Choroid plexus epithelial cell (primary cell): ENCODE results near the gene ZNF773.

ENCODE experiments used
- DNase-seq: peaks from one replicate; pipeline ENCODE4 v3.0.0-alpha.2; 2010; ENCODE audit warnings: low read depth
- H3K4me3 ChIP-seq: 2 replicates; pipeline ENCODE4 v1.5.1; 2011; ENCODE audit warnings: low read depth, mild to moderate bottlenecking, control low read depth, low read length, moderate library complexity
- TF ChIP-seq, protein P1 (sequence below): conservative IDR thresholded peaks from 2 replicates; pipeline ENCODE4 v1.5.1; 2011; ENCODE audit warnings: low read depth, mild to moderate bottlenecking, control low read depth, inconsistent platforms, low read length, moderate library complexity

The ZNF773 gene

DNA sequence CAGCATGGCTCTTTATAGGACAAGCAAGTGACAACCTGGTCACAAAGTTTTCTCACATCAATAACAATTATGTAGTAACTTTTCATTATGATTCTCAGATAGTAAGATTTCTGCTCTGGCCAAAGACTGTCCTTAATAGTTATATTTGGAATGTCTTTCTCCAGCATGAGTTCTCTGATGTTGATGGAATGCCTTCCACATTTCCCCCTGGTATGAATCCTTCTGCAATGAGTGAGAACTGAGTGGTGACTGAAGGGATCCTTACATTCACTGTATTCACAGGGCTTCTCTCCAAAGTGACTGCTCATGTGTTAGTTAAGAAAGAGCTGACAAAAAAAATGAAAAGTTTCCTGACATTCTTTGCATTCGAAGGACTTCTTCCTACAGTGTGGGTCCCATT lies 46.8 kb downstream of the ZNF773 start:
- DNase-seq = no peak
- TF ChIP-seq, protein P1, sequence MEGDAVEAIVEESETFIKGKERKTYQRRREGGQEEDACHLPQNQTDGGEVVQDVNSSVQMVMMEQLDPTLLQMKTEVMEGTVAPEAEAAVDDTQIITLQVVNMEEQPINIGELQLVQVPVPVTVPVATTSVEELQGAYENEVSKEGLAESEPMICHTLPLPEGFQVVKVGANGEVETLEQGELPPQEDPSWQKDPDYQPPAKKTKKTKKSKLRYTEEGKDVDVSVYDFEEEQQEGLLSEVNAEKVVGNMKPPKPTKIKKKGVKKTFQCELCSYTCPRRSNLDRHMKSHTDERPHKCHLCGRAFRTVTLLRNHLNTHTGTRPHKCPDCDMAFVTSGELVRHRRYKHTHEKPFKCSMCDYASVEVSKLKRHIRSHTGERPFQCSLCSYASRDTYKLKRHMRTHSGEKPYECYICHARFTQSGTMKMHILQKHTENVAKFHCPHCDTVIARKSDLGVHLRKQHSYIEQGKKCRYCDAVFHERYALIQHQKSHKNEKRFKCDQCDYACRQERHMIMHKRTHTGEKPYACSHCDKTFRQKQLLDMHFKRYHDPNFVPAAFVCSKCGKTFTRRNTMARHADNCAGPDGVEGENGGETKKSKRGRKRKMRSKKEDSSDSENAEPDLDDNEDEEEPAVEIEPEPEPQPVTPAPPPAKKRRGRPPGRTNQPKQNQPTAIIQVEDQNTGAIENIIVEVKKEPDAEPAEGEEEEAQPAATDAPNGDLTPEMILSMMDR = no peak
- no peak overlapping the region for H3K4me3 ChIP-seq

GRCh38 chr19:57552432-57552831 lies 52.7 kb downstream of the ZNF773 start:
- no peak for DNase-seq
- no peak overlapping the region for H3K4me3 ChIP-seq
- TF ChIP-seq, protein P1 = no peak

- TF ChIP-seq, protein P1 = no peak
- no peak for DNase-seq
- H3K4me3 ChIP-seq = no peak overlapping the region
These were observed 57.9 kb downstream of the ZNF773 start for GRCh38 chr19:57557659-57558058.
